ENCODE data around the gene PRKAA2.

The PRKAA2 gene

DNA sequence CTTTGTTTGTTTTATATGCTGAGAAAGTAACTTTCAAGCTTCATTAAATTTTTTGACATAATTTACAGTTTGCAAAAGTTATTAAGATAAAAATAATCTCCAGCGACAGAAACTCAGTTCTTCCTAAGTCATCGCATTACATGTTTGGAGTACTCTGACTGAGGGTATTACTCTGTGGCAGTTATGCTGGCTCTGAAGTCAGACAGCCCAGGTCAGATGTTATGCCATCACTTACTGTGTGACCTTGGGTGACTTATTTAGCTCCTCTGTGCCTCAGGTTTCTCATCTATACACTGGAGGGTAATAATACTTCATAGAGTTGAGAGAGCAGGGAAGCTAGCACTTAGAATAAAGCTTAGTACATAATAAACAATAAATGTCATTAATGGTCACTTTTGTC, 26.4 kb downstream of the PRKAA2 start:
- H3K36me3 ChIP-seq (replicated peaks): no peaks in the 10 kb centered on the region
- no peak overlapping the region for H3K27ac ChIP-seq
- no peak for DNase-seq
- H3K4me3 ChIP-seq (ENCODE audit: low read depth, low read length): no peak overlapping the region
- in situ Hi-C loops (cut with HindIII; ENCODE audit: low pct_ligation_motif_present, low sequenced_read_pairs): no loop called here
- TF ChIP-seq, protein P1, sequence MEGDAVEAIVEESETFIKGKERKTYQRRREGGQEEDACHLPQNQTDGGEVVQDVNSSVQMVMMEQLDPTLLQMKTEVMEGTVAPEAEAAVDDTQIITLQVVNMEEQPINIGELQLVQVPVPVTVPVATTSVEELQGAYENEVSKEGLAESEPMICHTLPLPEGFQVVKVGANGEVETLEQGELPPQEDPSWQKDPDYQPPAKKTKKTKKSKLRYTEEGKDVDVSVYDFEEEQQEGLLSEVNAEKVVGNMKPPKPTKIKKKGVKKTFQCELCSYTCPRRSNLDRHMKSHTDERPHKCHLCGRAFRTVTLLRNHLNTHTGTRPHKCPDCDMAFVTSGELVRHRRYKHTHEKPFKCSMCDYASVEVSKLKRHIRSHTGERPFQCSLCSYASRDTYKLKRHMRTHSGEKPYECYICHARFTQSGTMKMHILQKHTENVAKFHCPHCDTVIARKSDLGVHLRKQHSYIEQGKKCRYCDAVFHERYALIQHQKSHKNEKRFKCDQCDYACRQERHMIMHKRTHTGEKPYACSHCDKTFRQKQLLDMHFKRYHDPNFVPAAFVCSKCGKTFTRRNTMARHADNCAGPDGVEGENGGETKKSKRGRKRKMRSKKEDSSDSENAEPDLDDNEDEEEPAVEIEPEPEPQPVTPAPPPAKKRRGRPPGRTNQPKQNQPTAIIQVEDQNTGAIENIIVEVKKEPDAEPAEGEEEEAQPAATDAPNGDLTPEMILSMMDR (IDR thresholded peaks at IDR 0.05; ENCODE audit: low read depth, low read length, missing control alignments): no peak
- H3K27me3 ChIP-seq (replicated peaks): no peaks in the 10 kb centered on the region

DNA sequence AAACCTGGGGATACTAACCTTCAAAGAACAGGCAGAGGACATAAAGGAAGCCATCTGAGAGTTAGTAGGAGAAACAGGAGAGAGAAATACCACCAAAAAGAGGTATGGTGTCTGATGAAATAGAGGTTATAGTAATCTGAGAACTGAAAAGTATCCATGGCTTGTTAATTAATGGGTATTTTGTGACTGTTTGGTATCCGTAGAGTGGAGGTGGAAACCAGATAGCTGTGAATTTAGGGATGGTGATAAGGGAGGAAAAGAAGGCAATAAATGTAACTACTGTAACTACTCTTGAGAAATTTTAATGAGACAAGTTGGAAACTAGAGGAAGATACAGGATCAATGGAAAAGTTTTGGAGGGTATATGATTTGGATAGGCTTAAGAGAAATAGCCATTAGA, 27.5 kb downstream of the PRKAA2 start:
- DNase-seq: no peak

DNA sequence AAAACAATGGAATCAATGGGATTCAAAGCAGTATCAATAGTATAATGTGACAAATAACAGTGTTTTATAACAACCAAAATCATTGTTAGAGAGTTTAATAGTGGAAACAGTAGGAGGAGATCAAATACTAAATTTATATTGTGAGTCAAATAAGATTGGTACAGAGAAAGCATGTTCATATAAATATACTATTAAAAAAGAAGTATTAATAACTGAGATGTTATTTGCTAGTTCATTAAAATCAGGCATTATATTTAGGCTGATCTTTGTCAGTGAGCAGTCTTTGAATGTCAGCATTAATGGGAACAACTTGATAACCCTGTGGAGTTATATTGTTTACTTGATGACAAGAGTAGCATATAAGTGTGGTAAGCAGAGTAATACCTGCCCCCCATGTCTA, 30.6 kb downstream of the PRKAA2 start:
- H3K4me3 ChIP-seq (ENCODE audit: low read depth, low read length): no peak overlapping the region
- no peak overlapping the region for H3K27ac ChIP-seq
- in situ Hi-C loops (cut with HindIII; ENCODE audit: low pct_ligation_motif_present, low sequenced_read_pairs): no loop called here
- H3K27me3 ChIP-seq (replicated peaks): no peaks in the 10 kb centered on the region
- no peak for DNase-seq
- no peaks in the 10 kb centered on the region for H3K36me3 ChIP-seq (replicated peaks)
- TF ChIP-seq, protein P1 (IDR thresholded peaks at IDR 0.05; ENCODE audit: low read depth, low read length, missing control alignments): no peak

More for the DNA sequence above, 27.5 kb downstream of the PRKAA2 start:
- TF ChIP-seq, protein P1 (IDR thresholded peaks at IDR 0.05; ENCODE audit: low read depth, low read length, missing control alignments): no peak
- Histone ChIP-seq H3K36me3 (replicated peaks) (no peaks in the 10 kb centered on the region), H3K4me3 (ENCODE audit: low read depth, low read length) (no peak overlapping the region), H3K27me3 (replicated peaks) (no peaks in the 10 kb centered on the region), H3K27ac (no peak overlapping the region)
- in situ Hi-C loops (cut with HindIII; ENCODE audit: low pct_ligation_motif_present, low sequenced_read_pairs): no loop called here

DNA sequence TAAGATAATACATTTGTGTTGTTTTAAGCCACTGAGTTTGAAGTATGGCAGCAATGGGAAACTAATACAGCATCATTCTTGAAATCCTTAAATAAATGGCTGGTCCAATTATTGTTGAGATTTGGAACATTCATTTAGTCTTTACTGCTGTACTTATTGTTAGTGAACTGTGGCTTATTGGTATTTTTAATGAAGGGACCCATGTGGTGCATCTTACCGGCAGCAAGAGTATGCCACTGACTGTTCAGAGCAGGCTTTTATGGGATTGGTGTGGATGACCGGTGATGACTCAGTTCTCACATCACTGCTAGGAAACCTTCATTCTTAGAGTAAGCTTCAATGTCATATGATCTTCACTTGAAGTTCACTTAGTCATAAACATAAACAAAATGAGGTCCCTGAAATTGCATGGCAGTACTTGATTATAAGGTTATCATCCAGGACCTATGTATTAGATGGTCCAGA, 31.5 kb downstream of the PRKAA2 start:
- peak; percentile 87 for DNase-seq
- TF ChIP-seq, protein P1 (IDR thresholded peaks at IDR 0.05; ENCODE audit: low read depth, low read length, missing control alignments): no peak
- Histone ChIP-seq H3K27ac (no peak overlapping the region), H3K36me3 (replicated peaks) (no peaks in the 10 kb centered on the region), H3K4me3 (ENCODE audit: low read depth, low read length) (no peak overlapping the region), H3K27me3 (replicated peaks) (no peaks in the 10 kb centered on the region)
- in situ Hi-C loops (cut with HindIII; ENCODE audit: low pct_ligation_motif_present, low sequenced_read_pairs): no loop called here

DNA sequence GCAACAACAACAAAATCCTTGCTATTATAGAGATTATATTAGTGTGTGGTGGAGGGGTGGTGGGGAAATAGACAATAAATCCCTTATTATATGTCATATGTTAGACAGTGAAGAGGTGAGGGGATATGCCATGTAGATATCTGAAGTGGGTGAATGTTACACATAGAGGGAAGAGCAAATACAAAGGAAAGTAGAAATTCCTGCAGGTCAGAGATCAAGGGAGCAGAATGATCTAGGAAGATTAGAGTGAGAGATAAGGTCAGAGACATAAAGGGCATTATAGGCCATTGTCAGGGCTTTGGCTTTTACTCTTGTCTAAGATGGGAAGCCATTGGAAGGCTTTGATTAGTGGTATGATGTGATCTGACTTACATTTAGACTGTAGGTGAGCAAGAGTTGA, 38.5 kb downstream of the PRKAA2 start:
- in situ Hi-C loops (cut with HindIII; ENCODE audit: low pct_ligation_motif_present, low sequenced_read_pairs): no loop called here
- TF ChIP-seq, protein P1 (IDR thresholded peaks at IDR 0.05; ENCODE audit: low read depth, low read length, missing control alignments): no peak
- Histone ChIP-seq H3K36me3 (replicated peaks) (no peaks in the 10 kb centered on the region), H3K27me3 (replicated peaks) (no peaks in the 10 kb centered on the region), H3K27ac (no peak overlapping the region), H3K4me3 (ENCODE audit: low read depth, low read length) (no peak overlapping the region)
- no peak for DNase-seq

DNA sequence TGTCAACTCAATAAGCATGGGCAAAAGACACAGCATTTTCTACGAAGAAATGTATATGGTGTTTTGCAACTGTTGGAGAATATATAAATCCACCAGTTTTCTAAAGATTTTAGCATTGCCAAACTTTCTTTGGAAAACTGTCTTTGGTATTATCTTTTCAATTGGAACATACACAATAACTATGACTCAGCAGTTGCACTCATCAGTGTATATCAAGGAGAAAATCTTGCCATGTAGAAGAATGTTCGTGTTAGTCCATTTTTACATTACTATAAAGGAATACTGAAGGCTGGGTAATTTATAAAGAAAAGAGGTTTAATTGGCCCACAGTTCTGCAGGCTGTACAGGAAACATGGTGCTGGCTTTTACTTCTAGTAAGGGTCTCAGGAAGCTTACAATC, 41.1 kb downstream of the PRKAA2 start:
- DNase-seq: peak; percentile 11
- Histone ChIP-seq H3K36me3 (replicated peaks) (no peaks in the 10 kb centered on the region), H3K4me3 (ENCODE audit: low read depth, low read length) (no peak overlapping the region), H3K27ac (no peak overlapping the region), H3K27me3 (replicated peaks) (no peaks in the 10 kb centered on the region)
- TF ChIP-seq, protein P1 (IDR thresholded peaks at IDR 0.05; ENCODE audit: low read depth, low read length, missing control alignments): no peak
- in situ Hi-C loops (cut with HindIII; ENCODE audit: low pct_ligation_motif_present, low sequenced_read_pairs): no loop called here
